ENCODE results near the gene SCN4B.

SCN4B gene

DNA sequence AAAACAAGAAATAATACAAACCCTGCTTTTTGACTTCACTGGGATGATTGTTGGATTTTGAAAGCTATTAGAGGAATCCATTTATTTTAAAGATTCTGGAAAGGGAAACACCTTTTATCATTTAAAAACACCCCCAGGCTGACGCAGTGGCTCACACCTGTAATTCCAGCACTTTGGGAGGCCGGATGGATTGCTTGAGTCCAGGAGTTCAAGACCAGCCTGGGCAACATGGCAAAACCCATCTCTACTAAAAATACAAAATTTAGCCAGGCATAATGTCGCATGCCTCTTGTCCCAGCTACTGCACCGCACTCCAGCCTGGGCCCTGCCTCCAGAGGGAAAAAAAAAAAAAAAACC lies 24.1 kb upstream of the SCN4B start:
- no peak for DNase-seq (ENCODE audit: low read depth)
- TF ChIP-seq, protein P1, sequence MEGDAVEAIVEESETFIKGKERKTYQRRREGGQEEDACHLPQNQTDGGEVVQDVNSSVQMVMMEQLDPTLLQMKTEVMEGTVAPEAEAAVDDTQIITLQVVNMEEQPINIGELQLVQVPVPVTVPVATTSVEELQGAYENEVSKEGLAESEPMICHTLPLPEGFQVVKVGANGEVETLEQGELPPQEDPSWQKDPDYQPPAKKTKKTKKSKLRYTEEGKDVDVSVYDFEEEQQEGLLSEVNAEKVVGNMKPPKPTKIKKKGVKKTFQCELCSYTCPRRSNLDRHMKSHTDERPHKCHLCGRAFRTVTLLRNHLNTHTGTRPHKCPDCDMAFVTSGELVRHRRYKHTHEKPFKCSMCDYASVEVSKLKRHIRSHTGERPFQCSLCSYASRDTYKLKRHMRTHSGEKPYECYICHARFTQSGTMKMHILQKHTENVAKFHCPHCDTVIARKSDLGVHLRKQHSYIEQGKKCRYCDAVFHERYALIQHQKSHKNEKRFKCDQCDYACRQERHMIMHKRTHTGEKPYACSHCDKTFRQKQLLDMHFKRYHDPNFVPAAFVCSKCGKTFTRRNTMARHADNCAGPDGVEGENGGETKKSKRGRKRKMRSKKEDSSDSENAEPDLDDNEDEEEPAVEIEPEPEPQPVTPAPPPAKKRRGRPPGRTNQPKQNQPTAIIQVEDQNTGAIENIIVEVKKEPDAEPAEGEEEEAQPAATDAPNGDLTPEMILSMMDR (IDR thresholded peaks at IDR 0.05; ENCODE audit: insufficient read depth, low read depth, low read length, missing control alignments) = no peak
- no peak overlapping the region for H3K4me3 ChIP-seq (ENCODE audit: low read length)

DNA sequence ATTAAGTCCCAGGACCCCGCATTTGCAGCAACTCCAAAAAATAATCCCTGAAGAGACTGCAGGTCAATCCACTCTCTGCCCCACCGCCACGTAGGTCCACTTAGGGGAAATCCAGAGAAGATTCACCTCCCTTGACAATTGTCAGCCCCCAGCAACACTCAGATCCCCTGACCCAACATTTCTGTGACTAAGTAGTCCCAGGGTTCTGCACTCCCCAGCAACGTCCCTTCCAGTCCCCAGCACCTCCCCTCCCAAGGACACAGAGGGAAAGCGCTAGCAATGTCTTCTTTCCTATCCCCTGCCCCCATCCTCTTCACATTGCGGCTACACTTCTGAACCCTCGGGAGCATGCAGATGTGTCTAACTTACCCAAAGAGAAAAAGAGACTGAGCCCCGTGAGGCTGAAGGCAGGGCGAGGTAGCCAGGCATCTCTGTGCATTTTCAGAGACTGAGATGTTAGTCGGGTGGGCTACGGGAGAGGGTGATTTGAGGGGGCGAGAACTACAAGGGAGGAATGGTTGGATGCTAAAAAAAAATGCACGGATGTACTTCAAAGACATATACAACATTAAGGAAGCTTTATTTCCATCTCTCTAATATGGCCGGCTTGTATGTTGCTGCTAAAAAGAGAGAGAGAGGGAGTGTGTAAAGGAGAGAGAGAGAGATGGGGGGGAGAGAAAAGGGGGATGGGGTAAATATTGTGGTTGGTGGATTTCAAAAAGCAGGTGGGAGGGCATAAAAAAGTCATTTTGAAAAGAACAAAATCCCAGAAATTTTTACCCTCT lies 23.6 kb upstream of the SCN4B start, which contains the start of gene SCN2B:
Gene SCN2B, minus strand, starts transcription at position 647 of the 785 bp plus-strand sequence. Its CDS starts 208 bp downstream, at position 439.
- no peak within 1 kb of the TSS for H3K4me3 ChIP-seq (ENCODE audit: low read length)
- TF ChIP-seq, protein P1 (IDR thresholded peaks at IDR 0.05; ENCODE audit: insufficient read depth, low read depth, low read length, missing control alignments) = no peak

DNA sequence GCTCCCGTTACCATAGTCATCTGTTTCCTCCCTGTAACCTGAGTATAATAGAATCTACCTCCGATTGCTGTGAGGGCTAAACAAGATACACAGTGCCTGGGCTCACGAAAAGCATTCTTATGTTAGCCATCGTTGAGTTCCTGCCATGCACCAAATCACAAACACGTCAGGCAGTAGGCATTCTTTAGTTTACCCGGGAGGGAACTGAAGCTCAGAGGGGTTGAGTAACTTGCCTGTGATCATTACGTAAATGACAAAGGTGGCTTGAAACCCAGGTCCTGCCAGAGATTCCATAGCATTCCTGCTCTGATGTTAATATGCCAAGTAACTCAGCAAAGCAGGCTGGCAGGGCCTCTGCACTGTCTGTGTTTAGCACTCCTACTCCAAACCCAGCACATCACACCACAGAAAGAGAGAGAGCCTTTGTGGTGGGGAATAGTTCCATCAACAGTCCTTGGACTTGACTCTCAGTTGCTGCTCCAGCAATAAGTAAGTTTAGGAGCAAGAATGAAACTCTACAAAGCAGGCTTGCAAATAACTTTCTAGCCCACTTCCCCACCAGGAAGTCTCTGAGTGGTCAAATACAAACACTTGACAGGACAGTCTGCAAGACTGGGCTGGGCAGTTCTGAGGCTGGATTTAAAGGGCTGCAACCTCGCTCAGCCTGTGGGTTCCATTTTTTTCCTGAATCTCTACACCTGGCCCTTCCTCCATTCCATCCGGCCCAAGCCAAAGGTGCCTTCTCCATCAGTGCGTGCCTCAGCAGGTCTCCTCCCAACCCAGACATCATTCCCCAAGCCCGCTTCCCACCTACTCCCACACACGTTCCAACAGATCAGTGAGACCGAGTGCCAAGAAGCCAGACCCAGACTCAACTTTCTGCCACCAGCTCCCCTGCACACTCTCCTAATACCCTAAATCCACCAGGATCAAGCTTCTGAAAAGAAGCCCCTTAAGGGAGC lies 22.7 kb upstream of the SCN4B start:
- TF ChIP-seq, protein P1 (IDR thresholded peaks at IDR 0.05; ENCODE audit: insufficient read depth, low read depth, low read length, missing control alignments) = no peak
- DNase-seq (ENCODE audit: low read depth) = peak; percentile 95
- no peak overlapping the region for H3K4me3 ChIP-seq (ENCODE audit: low read length)

More for the DNA sequence above, 23.6 kb upstream of the SCN4B start, which contains the start of gene SCN2B:
- DNase-seq (ENCODE audit: low read depth) = peak; percentile 49

DNA sequence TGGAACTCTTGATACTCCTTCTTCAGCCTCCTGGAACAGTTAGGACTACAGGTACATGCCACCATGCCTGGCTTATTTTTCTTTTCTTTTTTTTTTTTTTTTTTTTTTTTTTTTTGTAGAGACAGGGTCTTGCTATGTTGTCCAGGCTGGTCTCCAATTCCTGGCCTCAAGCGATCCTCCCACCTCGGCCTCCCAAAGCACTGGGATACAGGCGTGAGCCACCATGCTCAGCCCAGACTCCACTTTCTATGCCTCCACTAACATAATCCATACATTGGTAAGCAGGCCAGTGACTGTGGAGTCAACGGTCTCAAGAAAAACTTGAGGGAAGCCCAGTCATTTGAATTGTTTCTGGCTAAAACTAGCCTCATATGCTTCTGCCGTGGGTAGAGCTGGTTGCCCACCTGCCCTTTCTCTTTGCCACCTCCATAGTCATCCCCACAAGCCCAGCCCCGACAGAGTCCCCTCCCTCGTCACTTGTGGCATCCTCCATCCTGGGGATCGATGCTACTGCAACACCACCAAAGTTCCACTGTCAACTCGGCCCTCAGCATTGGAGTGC lies 21.5 kb upstream of the SCN4B start:
- no peak for DNase-seq (ENCODE audit: low read depth)
- no peak overlapping the region for H3K4me3 ChIP-seq (ENCODE audit: low read length)
- TF ChIP-seq, protein P1 (IDR thresholded peaks at IDR 0.05; ENCODE audit: insufficient read depth, low read depth, low read length, missing control alignments) = no peak

DNA sequence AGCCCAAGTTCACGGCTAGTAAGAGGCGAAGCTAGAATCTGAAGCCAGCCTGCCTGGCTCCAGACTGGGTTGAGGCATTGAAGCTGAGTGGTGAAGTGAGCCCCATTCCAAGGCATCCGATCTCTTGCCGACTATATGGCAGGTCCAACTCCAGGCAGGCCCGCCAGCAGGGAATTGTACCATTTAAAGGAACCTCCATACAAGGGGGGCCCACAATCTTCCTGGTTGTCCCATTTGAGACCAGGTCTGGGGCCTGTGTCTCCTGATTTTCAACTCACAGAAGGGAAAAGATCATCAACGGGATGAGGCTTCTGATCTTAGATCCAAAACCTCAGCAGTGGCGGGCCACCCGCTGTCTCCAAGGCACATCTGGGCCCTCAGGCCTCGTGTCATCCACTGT lies 19.7 kb upstream of the SCN4B start:
- DNase-seq (ENCODE audit: low read depth) = no peak
- TF ChIP-seq, protein P1 (IDR thresholded peaks at IDR 0.05; ENCODE audit: insufficient read depth, low read depth, low read length, missing control alignments) = no peak
- no peak overlapping the region for H3K4me3 ChIP-seq (ENCODE audit: low read length)

DNA sequence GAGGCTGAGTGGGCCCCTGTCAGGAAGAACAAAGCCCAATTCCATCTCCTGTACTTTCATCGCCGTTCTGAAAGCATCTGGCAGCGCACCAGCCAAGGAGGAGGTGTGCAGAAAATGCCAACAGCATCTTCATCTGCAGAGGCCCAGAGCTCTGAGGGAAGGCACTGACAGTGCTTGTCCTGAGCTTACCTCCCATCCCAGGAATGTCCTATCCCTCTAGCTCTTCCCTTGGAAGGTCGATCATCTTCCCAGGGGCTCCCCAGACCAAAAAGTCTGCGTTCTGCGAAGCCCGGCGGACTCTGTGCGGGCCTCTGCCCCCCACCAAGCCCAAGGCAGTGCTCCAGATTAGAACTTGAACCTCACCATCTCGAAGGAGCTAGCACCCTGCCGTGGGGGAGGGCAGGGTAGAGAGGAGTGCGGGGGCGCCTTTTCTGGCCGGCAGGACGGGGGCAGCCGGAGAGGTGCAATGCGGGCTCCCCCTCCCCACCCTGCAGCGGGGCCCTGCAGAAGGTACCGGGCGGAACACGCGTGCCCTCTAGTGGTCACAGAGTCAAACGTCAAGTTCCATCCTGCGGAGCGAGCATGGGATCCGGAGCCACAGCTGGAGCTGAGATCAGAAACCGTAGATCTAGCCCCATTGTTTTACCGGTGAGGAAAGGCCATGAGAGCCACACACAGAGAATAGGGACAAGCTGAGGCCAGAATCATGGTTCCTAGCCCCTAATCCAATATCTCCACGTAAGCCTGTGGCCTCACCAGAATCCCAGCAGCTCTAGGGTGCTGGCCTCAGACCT lies 18.8 kb upstream of the SCN4B start:
- no peak overlapping the region for H3K4me3 ChIP-seq (ENCODE audit: low read length)
- DNase-seq (ENCODE audit: low read depth) = peak; percentile 64
- TF ChIP-seq, protein P1 (IDR thresholded peaks at IDR 0.05; ENCODE audit: insufficient read depth, low read depth, low read length, missing control alignments) = peak; percentile 82

Measured in epithelial cell of esophagus (primary cell).